ENCODE results near the gene APMAP.
A peak's percentile ranks its signal among the peaks of the same experiment; 100 is the strongest.

Gene APMAP

DNA sequence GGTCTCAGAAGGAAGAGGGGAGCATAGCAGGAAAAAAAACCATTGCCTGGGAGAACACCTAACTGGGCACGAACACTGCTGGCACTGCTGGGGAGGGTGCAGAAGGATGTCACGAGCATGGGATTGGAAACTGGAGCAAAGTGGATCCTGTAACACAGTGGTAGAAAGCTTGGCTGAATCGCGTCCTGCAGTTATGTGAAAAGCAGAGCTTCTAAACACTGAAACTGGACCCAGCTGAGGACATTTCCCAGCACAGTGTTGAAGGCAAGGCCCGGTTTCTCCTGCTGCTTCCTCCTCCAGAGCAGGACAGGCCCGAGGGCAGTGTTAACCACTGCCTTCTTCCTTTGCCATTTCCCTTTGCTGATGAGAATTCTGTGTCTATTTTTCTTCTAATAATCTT, 6.7 kb downstream of the APMAP start:
- DNase-seq = no peak

DNA sequence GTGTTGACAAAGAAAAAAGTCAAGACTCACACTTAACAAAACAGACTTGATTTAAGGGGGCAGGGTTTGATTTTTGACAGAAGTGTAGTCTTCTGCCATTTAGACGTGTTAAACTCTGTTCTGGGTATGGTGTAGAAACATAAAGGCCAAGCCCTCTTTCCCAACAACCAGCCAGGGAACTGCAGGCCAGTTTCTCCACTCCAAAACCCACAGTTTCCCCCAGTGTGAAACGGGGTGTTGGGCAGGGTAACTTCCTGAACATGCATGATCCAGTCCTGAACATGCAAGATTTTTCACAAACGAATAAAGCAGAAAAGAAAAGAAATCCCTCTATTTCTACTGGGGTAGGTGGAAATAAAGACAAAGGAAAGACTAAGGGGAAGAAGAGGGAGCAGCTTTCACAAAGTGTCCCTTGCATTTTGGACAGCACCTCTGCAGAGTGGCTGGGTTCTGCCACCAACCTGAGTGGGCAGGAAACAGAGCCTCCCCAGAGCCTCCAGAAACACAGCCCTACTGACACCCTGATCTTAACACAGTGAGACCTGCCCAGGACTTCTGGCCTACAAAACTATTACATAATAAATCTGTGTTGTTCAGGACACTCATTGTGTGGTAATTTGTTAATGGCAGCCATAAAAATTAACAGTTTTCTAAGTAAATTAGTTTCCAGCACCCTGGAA, 7.5 kb downstream of the APMAP start:
- peak; percentile 65 to 86 for DNase-seq

- no peak for DNase-seq
These were observed 8.7 kb downstream of the APMAP start for GRCh38 chr20:24983896-24984295.

- no peak for DNase-seq
These were observed 10.8 kb downstream of the APMAP start for GRCh38 chr20:24981790-24982189.

DNA sequence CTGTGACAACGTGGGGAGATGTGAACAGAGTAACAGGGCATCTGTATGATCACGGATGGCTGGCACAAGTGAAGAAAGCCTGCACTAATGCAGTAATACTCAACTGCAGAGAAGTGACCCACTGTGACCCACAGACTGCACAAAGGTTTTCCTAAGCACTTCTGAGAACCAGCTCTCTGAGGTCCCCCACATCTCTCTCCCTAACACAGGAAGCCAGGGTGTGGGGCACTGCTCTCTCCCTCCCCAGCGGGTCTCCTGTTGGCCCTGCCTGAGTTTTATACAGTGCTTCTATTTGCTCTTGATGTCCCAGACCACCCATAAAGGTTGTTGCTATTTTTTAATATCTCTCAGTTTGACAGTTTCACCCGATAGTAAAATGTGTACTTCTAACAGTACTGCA, 11.3 kb downstream of the APMAP start:
- DNase-seq = no peak

- DNase-seq = no peak
These were observed 12.1 kb downstream of the APMAP start for GRCh38 chr20:24980291-24981053.

GRCh38 chr20:24979036-24979960, 13.3 kb downstream of the APMAP start:
- no peak for DNase-seq

GRCh38 chr20:24978513-24978912, 14.0 kb downstream of the APMAP start:
- DNase-seq = no peak

- DNase-seq = no peak
These were observed 14.8 kb downstream of the APMAP start for GRCh38 chr20:24977797-24978196.

- DNase-seq = no peak
These were observed 15.2 kb downstream of the APMAP start for GRCh38 chr20:24977336-24977735.

- no peak for DNase-seq
These were observed 20.2 kb downstream of the APMAP start for GRCh38 chr20:24972341-24972740.

- DNase-seq = no peak
These were observed 21.0 kb downstream of the APMAP start for GRCh38 chr20:24971376-24972101.

DNA sequence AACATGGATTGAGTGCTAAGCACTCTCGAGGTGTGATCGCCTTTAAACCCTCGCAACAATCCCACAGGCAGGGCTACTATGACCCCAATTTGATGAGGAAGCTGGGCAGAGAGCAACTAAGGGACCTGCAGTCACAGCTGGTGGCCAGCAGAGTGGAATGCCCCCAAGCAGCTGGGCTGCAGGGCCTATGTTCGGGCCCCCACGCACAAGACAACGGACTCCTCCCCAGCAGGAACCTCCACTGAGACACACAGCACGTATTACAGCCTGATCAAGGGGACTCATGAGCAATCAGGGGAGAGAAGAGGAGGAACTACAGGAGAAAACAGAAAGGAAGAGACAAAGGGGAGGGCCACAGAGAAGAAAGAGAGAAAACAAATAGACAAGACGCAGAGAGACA, 21.8 kb downstream of the APMAP start:
- no peak for DNase-seq

- no peak for DNase-seq
These were observed 22.5 kb downstream of the APMAP start for GRCh38 chr20:24970030-24970553.

- DNase-seq = no peak
These were observed 23.1 kb downstream of the APMAP start for GRCh38 chr20:24969186-24970029.

GRCh38 chr20:24968278-24968800, 24.2 kb downstream of the APMAP start:
- no peak for DNase-seq

GRCh38 chr20:24966317-24967012, 26.1 kb downstream of the APMAP start:
- DNase-seq = no peak

- no peak for DNase-seq
These were observed 27.3 kb downstream of the APMAP start for GRCh38 chr20:24965065-24965919.

- DNase-seq = no peak
These were observed 28.1 kb downstream of the APMAP start for GRCh38 chr20:24964506-24964840.

Measured in AML-193 (cell line).